HepG2 (cell line): ENCODE results near the gene ONECUT1. TPM values are rescaled to one million over a fixed set of nuclear protein-coding genes. Genes with fewer than 3 reads are reported as not detected.
A peak's percentile ranks its signal among the peaks of the same experiment; 100 is the strongest.

Source experiments
- ATAC-seq: fragments of 200-7000 bp; cut with Tn5 transposase; 3 replicates; pipeline ENCODE4 v1.9.1; 2020; ENCODE audit warnings: mild to moderate bottlenecking, moderate library complexity
- BruUV-seq: library from RNA; stranded (reverse); fragments of 400-500 nt; replicated peaks from 2 replicates; lab custom pipeline; 2021; lab: Mats Ljungman, UMichigan
- CTCF ChIA-PET: fragments of 300-600 bp; formaldehyde crosslinking; extraction: SDS; loops from one replicate; lab custom pipeline; 2021; ENCODE audit warnings: low total read pairs, inconsistent platforms, low intra/inter-chr PET ratio; lab: Yijun Ruan, JAX
- POLR2A ChIA-PET: fragments of 350-600 bp; sonication (Branson Sonifier 250); formaldehyde crosslinking; loops from one replicate; lab custom pipeline; 2020; ENCODE audit warnings: antibody characterized with exemption, inconsistent platforms; lab: Yijun Ruan, JAX
- DNase-seq: peaks from one replicate; pipeline ENCODE4 v3.0.0-alpha.2; 2015; ENCODE audit warnings: low spot score
- FAIRE-seq: peaks from 3 replicates; lab custom pipeline; 2011; peaks lifted over from hg19 to GRCh38; lab: Jason Lieb, UNC
- H2AFZ ChIP-seq: one replicate; pipeline ENCODE4 v1.6.1; 2011; ENCODE audit warnings: low read length, inconsistent platforms
- H3K27ac ChIP-seq: fragments of 300-600 bp; 3 replicates; pipeline ENCODE4 v1.8.0; 2011; ENCODE audit warnings: mixed run types, mild to moderate bottlenecking, mixed read lengths, low read length, inconsistent platforms; ENCODE audit not compliant: insufficient read depth; ENCODE audit errors: extremely low read length
- H3K27me3 ChIP-seq, 2 experiments: fragments of 200-600 bp in 1 of 2; 2 replicates in 1 of 2; 3 replicates in 1 of 2; pipeline versions ENCODE4 v1.6.0 to v1.8.0; 2011; ENCODE audit warnings: low read length in 2 of 2, mild to moderate bottlenecking in 2 of 2, moderate library complexity in 2 of 2, inconsistent platforms in 1 of 2; ENCODE audit not compliant: insufficient read depth in 2 of 2, control insufficient read depth in 1 of 2
- H3K36me3 ChIP-seq, 2 experiments: fragments of 200-600 bp in 1 of 2; replicated peaks in 1 of 2; 2 replicates in 1 of 2; 3 replicates in 1 of 2; pipeline versions ENCODE4 v1.5.1 to v1.8.0; 2011; ENCODE audit warnings: low read length in 2 of 2, inconsistent platforms in 1 of 2; ENCODE audit not compliant: insufficient read depth in 2 of 2, control insufficient read depth in 1 of 2
- H3K4me1 ChIP-seq: 2 replicates; pipeline ENCODE4 v1.5.1; 2012; ENCODE audit warnings: low read length, inconsistent platforms; ENCODE audit not compliant: insufficient read depth
- H3K4me2 ChIP-seq: 2 replicates; pipeline ENCODE4 v1.6.0; 2011; ENCODE audit warnings: low read depth, low read length, inconsistent platforms
- H3K4me3 ChIP-seq, 3 experiments: fragments of 200-600 bp in 1 of 3; sonication (generic), shearing (Covaris generic) in 1 of 3; replicated peaks in 1 of 3; 2 replicates each; pipeline ENCODE4 v1.5.1; 2011 to 2016; ENCODE audit warnings: low read length in 3 of 3, inconsistent platforms in 2 of 3, low read depth in 2 of 3, mild to moderate bottlenecking in 2 of 3, control low read depth in 1 of 3, mixed read lengths in 1 of 3; ENCODE audit not compliant: insufficient read depth in 1 of 3
- H3K79me2 ChIP-seq: one replicate; pipeline ENCODE4 v1.6.1; 2011; ENCODE audit warnings: low read length, inconsistent platforms; ENCODE audit not compliant: insufficient read depth
- H3K9ac ChIP-seq: 2 replicates; pipeline ENCODE4 v1.6.0; 2011; ENCODE audit warnings: mild to moderate bottlenecking, low read depth, low read length, inconsistent platforms; ENCODE audit not compliant: insufficient read depth
- H3K9me3 ChIP-seq: 2 replicates; pipeline ENCODE4 v1.5.1; 2012; ENCODE audit warnings: mild to moderate bottlenecking, low read length
- H4K20me1 ChIP-seq: 2 replicates; pipeline ENCODE4 v1.6.0; 2011; ENCODE audit warnings: inconsistent platforms, mild to moderate bottlenecking, low read length, moderate library complexity; ENCODE audit not compliant: insufficient read depth
- FOSL2 ChIP-seq: sonication (generic); formaldehyde crosslinking; IDR thresholded peaks from 2 replicates; pipeline ENCODE4 v1.4.0; 2020; ENCODE audit warnings: missing genetic modification reagents
- KLF6 ChIP-seq: IDR thresholded peaks from 2 replicates; pipeline ENCODE4 v1.8.0; 2016; ENCODE audit warnings: missing biosample characterization, missing genetic modification reagents
- NPAS2 ChIP-seq: sonication (generic); formaldehyde crosslinking; IDR thresholded peaks from 2 replicates; pipeline ENCODE4 v1.8.0; 2022; ENCODE audit warnings: mild to moderate bottlenecking, missing genetic modification reagents, borderline replicate concordance
- RAD21 ChIP-seq: fragments of 450-650 bp; formaldehyde crosslinking; IDR thresholded peaks from 2 replicates; pipeline ENCODE4 v1.5.0; 2020; ENCODE audit warnings: mild to moderate bottlenecking
- SMC3 ChIP-seq: IDR thresholded peaks from 2 replicates; pipeline ENCODE4 v1.6.1; 2011; ENCODE audit warnings: low read length, improper control_type of control experiment
- STAG1 ChIP-seq: sonication (generic); formaldehyde crosslinking; IDR thresholded peaks from 2 replicates; pipeline ENCODE4 v1.4.0; 2020; ENCODE audit warnings: missing genetic modification reagents
- ZBTB38 ChIP-seq: sonication (generic); formaldehyde crosslinking; IDR thresholded peaks from 2 replicates; pipeline ENCODE4 v1.5.1; 2020; ENCODE audit warnings: mild to moderate bottlenecking, missing genetic modification reagents
- ZBTB7B ChIP-seq: sonication (generic); formaldehyde crosslinking; IDR thresholded peaks from 2 replicates; pipeline ENCODE4 v1.4.0; 2020; ENCODE audit warnings: missing genetic modification reagents
- ZFP1 ChIP-seq: IDR thresholded peaks from 2 replicates; pipeline ENCODE4 v1.6.1; 2016
- ZNF280D ChIP-seq: sonication (generic); formaldehyde crosslinking; IDR thresholded peaks from 2 replicates; pipeline ENCODE4 v1.5.1; 2020; ENCODE audit warnings: mild to moderate bottlenecking, missing genetic modification reagents
- ZNF720 ChIP-seq: sonication (generic); formaldehyde crosslinking; IDR thresholded peaks from 2 replicates; pipeline ENCODE4 v1.4.0; 2020; ENCODE audit warnings: missing genetic modification reagents
- ZSCAN9 ChIP-seq: IDR thresholded peaks from 2 replicates; pipeline ENCODE4 v1.6.1; 2016; ENCODE audit warnings: borderline replicate concordance
- WGBS: methylation state at CpG from one replicate; pipeline ENCODE4 v1.1.6; 2017; ENCODE audit warnings: low lambda C conversion rate; 5-methylcytosine and 5-hydroxymethylcytosine counted together
- in situ Hi-C: cut with HindIII; loops from 2 replicates; pipeline ENCODE4 v1.10.0; 2017; ENCODE audit warnings: low pct_unique_long_range_greater_than_20kb; ENCODE audit not compliant: extremely low pct_ligation_motif_present
- intact Hi-C: fragments of 100-400 bp; cut with micrococcal nuclease; formaldehyde crosslinking; loops from one replicate; pipeline ENCODE4 v1.10.0; 2022; ENCODE audit not compliant: unreplicated experiment
- polyA plus RNA-seq, 8 experiments: library from polyadenylated mRNA; depleted of rRNA in 3 of 8; stranded (reverse) in 7 of 8; unstranded in 1 of 8; fragments of >200 nt; fragmentation: Illumina TruSeq in 4 of 8; extraction: Trizol in 4 of 8; gene quantifications; 2 replicates each; pipeline versions ENCODE4 v1.2.1 to v1.2.3, GENCODE V29; 2011 to 2016; ENCODE audit warnings: low read depth in 4 of 8, missing spikeins in 1 of 8, mixed read lengths in 1 of 8; ENCODE audit not compliant: insufficient read depth in 1 of 8
- total RNA-seq, 5 experiments: library from RNA; depleted of rRNA; stranded (reverse); fragments of >200 nt; fragmentation: Illumina TruSeq; extraction: Trizol; gene quantifications; 2 replicates each; pipeline ENCODE4 v1.2.3, GENCODE V29; 2016; ENCODE audit warnings: low read depth in 1 of 5

The ONECUT1 gene
- total and polyA plus RNA-seq, 2 of the 13 experiments (the other 11 are each of a cell fraction or from before 2014, with no cell fraction given), result 3.5 to 9.1 TPM

DNA sequence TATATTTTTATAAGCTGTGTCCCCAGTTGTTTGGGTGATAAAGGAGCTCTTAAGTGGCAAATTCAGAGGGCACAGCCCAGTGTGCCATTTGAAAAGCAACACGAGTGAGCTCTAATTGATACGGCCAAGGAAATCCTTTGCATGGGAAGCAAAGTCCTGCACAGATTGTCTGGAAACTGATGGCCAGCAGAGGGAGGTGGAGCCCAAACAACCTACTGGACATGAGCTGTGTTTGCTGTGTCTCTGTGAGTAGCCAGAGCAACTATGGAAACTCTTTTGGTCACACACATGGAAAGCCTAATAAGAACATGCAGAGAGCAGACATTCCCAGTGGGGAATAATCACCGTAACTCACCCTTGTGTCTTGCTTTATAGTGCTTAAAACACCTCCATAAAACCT is 24.4 kb downstream of the ONECUT1 start (continued):
- TF ChIP-seq ZNF280D (no peak), ZFP1 (CRISPR knock-in tag) (no peak), SMC3 (peak; percentile 44; the same call in 1 of the 2 replicates), KLF6 (CRISPR knock-in tag) (no peak), STAG1 (CRISPR knock-in tag) (peak; percentile 85), ZBTB38 (no peak), ZBTB7B (CRISPR knock-in tag) (no peak), NPAS2 (CRISPR knock-in tag) (no peak), RAD21 (CRISPR knock-in tag) (peak; percentile 52; the same call in 1 of the 2 replicates)
- TF ChIP-seq, all 625 proteins: peak for 4

- 97% methylated on average over 5 of the region's 5 CpGs for whole genome bisulfite sequencing
- no peak overlapping the region for H3K4me2 ChIP-seq
- POLR2A ChIA-PET, result no interaction called here
- no peak for DNase-seq
- H3K27ac ChIP-seq, result no peak overlapping the region
- in situ Hi-C loops, result no loop called here
- CTCF ChIA-PET, result no interaction called here
- no peak overlapping the region for H2AFZ ChIP-seq
- no peaks in the 10 kb centered on the region for H3K27me3 ChIP-seq
- FAIRE-seq, result no peak
- H3K36me3 ChIP-seq, result peaks cover 0 to 6% of the 10 kb centered on the region in 2 experiments; a peak in 2 of 5 replicates
- no peaks in the 10 kb centered on the region for H3K9me3 ChIP-seq
- peaks cover 7% of the 10 kb centered on the region for H3K79me2 ChIP-seq
- no peak overlapping the region for H3K9ac ChIP-seq
- peaks cover 8% of the 10 kb centered on the region; the same call in 1 of the 2 replicates for H4K20me1 ChIP-seq
- TF ChIP-seq ZSCAN9 (CRISPR knock-in tag) (no peak), FOSL2 (CRISPR knock-in tag) (no peak), ZNF720 (no peak)
- TF ChIP-seq, all 625 proteins: peak for 0
- no TSS peak for BruUV-seq
- ATAC-seq, result no peak
- intact Hi-C loops, result loop anchor here (5.0 kb wide), 1 partner anchor 953 kb away; no protein-coding TSS in a partner anchor
- Histone ChIP-seq H3K4me3 (no peak overlapping the region), H3K4me1 (peaks cover 11% of the 10 kb centered on the region)
Observed at GRCh38 chr15:52764731-52765130, 25.4 kb downstream of the ONECUT1 start.
